ENCODE measurements around the gene HOXA3. TPM values are rescaled to one million over a fixed set of nuclear protein-coding genes. Genes with fewer than 3 reads are reported as not detected.
A peak's percentile ranks its signal among the peaks of the same experiment; 100 is the strongest.

Gene HOXA3
- total RNA-seq, 1 experiment from 2014 or later: 22.6 TPM

DNA sequence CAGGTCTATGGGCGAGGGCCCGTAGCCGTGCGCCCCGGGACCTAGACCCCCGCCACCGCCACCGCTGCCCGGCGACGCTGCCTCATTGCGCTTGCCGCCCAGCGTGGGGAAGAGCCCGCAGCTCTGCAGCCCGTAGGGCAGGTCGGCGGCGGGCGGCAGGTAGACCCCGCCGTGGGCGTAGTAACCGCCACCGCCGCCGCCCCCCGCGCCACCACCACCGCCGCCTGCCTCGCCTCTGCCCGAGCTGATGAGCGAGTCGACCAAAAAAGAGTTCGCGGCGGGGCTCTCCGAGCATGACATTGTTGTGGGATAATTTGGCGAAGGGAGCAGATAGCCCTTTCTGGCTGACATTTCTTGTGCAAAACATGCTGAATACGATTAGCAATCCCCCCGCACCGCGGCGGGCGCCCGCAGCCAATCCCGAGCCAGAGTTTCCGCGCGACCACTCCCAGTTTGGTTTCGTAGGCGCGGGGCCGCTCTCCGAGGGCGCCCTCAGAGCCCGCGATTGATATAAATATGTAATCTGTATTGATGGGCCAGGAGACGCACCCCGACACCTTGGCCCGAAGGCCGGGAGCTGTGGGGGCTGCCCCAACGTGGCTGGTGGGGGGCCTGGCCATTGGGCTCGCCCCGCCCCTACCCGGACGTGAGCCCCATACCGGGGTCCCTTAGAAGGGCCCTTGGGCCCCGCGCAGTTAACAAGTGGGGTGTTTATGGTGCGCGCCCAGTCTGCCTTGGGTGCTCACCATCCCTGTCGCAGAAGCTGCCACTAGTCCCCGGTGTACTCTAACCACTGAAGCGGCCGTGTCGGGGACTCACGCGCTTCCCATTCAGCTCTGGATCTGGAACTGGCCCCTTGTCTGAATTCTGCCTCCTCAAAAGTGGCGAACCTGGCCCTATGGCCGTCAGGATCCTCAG, 21.8 kb upstream of the HOXA3 start, which contains the start of gene HOXA10:
Gene HOXA10, minus strand, starts transcription at position 365 of the 918 bp plus-strand sequence. Its CDS starts 14 bp downstream, at position 351.
- no peaks in the 10 kb centered on the region for H3K36me3 ChIP-seq (ENCODE audit: control insufficient read depth, insufficient read depth, low read length)
- H3K9me3 ChIP-seq: no peaks in the 10 kb centered on the region
- H3K4me3 ChIP-seq (ENCODE audit: low read depth, low read length): peak within 1 kb of the TSS; percentile 64
- Mint-ChIP-seq H3K27me3 (ENCODE audit: insufficient read depth, unreplicated experiment) (no peaks in the 10 kb centered on the region), H3K4me3 (ENCODE audit: unreplicated experiment) (peak within 1 kb of the TSS; percentile 74), H3K9me3 (ENCODE audit: unreplicated experiment) (no peaks in the 10 kb centered on the region), H3K27ac (ENCODE audit: unreplicated experiment) (no peak within 1 kb of the TSS), H3K4me1 (ENCODE audit: low read depth, unreplicated experiment) (peaks cover 11% of the 10 kb centered on the region), H3K36me3 (ENCODE audit: insufficient read depth, unreplicated experiment) (peaks cover 10% of the 10 kb centered on the region)
- TF ChIP-seq, protein P1, sequence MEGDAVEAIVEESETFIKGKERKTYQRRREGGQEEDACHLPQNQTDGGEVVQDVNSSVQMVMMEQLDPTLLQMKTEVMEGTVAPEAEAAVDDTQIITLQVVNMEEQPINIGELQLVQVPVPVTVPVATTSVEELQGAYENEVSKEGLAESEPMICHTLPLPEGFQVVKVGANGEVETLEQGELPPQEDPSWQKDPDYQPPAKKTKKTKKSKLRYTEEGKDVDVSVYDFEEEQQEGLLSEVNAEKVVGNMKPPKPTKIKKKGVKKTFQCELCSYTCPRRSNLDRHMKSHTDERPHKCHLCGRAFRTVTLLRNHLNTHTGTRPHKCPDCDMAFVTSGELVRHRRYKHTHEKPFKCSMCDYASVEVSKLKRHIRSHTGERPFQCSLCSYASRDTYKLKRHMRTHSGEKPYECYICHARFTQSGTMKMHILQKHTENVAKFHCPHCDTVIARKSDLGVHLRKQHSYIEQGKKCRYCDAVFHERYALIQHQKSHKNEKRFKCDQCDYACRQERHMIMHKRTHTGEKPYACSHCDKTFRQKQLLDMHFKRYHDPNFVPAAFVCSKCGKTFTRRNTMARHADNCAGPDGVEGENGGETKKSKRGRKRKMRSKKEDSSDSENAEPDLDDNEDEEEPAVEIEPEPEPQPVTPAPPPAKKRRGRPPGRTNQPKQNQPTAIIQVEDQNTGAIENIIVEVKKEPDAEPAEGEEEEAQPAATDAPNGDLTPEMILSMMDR (IDR thresholded peaks at IDR 0.05; ENCODE audit: insufficient read depth in 1 of 2, low read depth in 1 of 2, low read length in 1 of 2, severe bottlenecking in 1 of 2, unreplicated experiment in 1 of 2): no peak
- intact Hi-C loops (cut with micrococcal nuclease; ENCODE audit: unreplicated experiment): no loop called here
- peak in 1 of 2 experiments; percentile 33 for DNase-seq
- POLR2A ChIA-PET: no interaction called here
- CTCF ChIA-PET: interaction anchor here (1.1 to 1.6 kb wide), 2 partner anchors 17 to 889 kb away, joined by 4 read pairs; partner anchors contain the start of gene HOXA7
- peaks cover 12% of the 10 kb centered on the region for H3K4me1 ChIP-seq
- peaks cover 2% of the 10 kb centered on the region for H3K27me3 ChIP-seq (replicated peaks; ENCODE audit: control insufficient read depth, insufficient read depth, low read length)
- no TSS peak for BruUV-seq (replicated peaks)

DNA sequence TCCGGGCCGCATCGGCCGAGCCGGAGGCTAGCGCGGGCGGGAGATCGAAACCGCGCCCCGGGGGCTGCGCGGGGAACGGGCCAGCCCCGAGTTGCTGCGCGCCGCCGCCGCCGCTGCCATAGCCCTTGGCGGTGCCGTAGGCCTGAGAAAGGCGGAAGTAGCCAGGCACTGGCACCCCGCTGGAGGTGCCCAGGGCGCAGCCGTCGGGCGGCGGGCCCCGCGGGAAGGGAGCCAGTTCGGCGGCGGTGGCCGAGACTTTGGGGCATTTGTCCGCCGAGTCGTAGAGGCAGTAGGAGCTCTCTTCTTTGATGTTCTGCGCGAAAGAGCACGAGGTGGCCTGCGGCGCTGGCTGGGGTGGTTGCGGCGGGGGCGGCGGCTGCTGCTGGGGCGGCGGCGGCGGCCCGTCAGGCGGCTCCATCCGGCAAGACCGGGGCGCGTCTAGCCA, 21.1 kb upstream of the HOXA3 start:
- Histone ChIP-seq H3K4me1 (peaks cover 12% of the 10 kb centered on the region), H3K9me3 (no peaks in the 10 kb centered on the region), H3K27me3 (replicated peaks; ENCODE audit: control insufficient read depth, insufficient read depth, low read length) (peaks cover 2% of the 10 kb centered on the region), H3K36me3 (ENCODE audit: control insufficient read depth, insufficient read depth, low read length) (no peaks in the 10 kb centered on the region), H3K4me3 (ENCODE audit: low read depth, low read length) (peak overlapping the region; percentile 64)
- H3K4me1 Mint-ChIP-seq (ENCODE audit: low read depth, unreplicated experiment): peaks cover 11% of the 10 kb centered on the region
- H3K4me3 Mint-ChIP-seq (ENCODE audit: unreplicated experiment): peak overlapping the region; percentile 74
- H3K9me3 Mint-ChIP-seq (ENCODE audit: unreplicated experiment): no peaks in the 10 kb centered on the region
- H3K27ac Mint-ChIP-seq (ENCODE audit: unreplicated experiment): no peak overlapping the region
- no peaks in the 10 kb centered on the region for H3K27me3 Mint-ChIP-seq (ENCODE audit: insufficient read depth, unreplicated experiment)
- TF ChIP-seq, protein P1 (IDR thresholded peaks at IDR 0.05; ENCODE audit: insufficient read depth in 1 of 2, low read depth in 1 of 2, low read length in 1 of 2, severe bottlenecking in 1 of 2, unreplicated experiment in 1 of 2): no peak
- CTCF ChIA-PET: interaction anchor here (1.1 to 1.6 kb wide), 2 partner anchors 17 to 889 kb away, joined by 4 read pairs; partner anchors contain the start of gene HOXA7
- H3K36me3 Mint-ChIP-seq (ENCODE audit: insufficient read depth, unreplicated experiment): peaks cover 14% of the 10 kb centered on the region
- POLR2A ChIA-PET: no interaction called here
- intact Hi-C loops (cut with micrococcal nuclease; ENCODE audit: unreplicated experiment): no loop called here
- no TSS peak for BruUV-seq (replicated peaks)
- peak; percentile 34 to 62 for DNase-seq

DNA sequence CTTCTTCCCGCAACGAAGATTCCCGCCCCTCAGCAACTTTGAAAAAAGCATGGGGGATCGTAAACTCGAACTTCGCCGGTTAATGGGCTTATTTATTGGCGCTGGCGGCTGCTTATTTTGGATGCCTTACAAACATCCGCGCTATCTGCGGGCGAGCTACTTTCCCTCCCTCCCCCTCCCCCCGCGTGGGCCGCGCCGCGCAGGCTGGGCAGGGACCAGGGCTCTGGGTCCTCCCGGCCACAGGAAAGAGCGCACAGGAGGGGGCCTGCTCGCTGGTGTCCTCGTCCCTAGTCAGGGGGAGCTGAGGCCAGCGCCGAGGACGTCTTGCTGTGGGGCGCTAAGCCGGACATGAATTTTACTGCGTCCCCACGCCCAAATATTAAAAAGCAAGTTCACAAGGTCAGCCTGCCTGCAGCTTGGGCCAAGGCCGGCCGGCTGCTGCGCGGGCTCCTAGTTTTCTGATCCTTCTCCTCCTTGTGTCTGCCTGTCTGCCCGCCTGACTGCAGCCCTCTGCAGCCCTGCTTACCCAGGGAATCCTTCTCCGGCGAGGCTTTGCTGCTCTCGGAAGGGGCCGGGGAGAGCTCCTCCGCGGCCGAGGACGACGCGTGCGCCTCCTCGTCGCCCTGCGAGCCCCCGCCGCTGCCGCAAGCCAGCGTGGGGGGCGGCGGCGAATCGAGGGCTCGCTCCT, 20.6 kb upstream of the HOXA3 start:
- Histone ChIP-seq H3K9me3 (no peaks in the 10 kb centered on the region), H3K4me1 (peaks cover 12% of the 10 kb centered on the region), H3K27me3 (replicated peaks; ENCODE audit: control insufficient read depth, insufficient read depth, low read length) (peaks cover 2% of the 10 kb centered on the region), H3K4me3 (ENCODE audit: low read depth, low read length) (peak overlapping the region; percentile 64), H3K36me3 (ENCODE audit: control insufficient read depth, insufficient read depth, low read length) (no peaks in the 10 kb centered on the region)
- CTCF ChIA-PET: interaction anchor here (1.1 to 1.6 kb wide), 2 partner anchors 16 to 888 kb away, joined by 4 read pairs; partner anchors contain the start of gene HOXA7
- Mint-ChIP-seq H3K27ac (ENCODE audit: unreplicated experiment) (no peak overlapping the region), H3K9me3 (ENCODE audit: unreplicated experiment) (no peaks in the 10 kb centered on the region), H3K36me3 (ENCODE audit: insufficient read depth, unreplicated experiment) (peaks cover 16% of the 10 kb centered on the region), H3K4me1 (ENCODE audit: low read depth, unreplicated experiment) (peaks cover 11% of the 10 kb centered on the region), H3K4me3 (ENCODE audit: unreplicated experiment) (peak overlapping the region; percentile 74), H3K27me3 (ENCODE audit: insufficient read depth, unreplicated experiment) (no peaks in the 10 kb centered on the region)
- intact Hi-C loops (cut with micrococcal nuclease; ENCODE audit: unreplicated experiment): no loop called here
- peak; percentile 48 to 54 for DNase-seq
- TF ChIP-seq, protein P1 (IDR thresholded peaks at IDR 0.05; ENCODE audit: insufficient read depth in 1 of 2, low read depth in 1 of 2, low read length in 1 of 2, severe bottlenecking in 1 of 2, unreplicated experiment in 1 of 2): no peak
- POLR2A ChIA-PET: interaction anchor here (0.5 kb wide), 1 partner anchor 396 kb away, joined by 3 read pairs; no protein-coding TSS in a partner anchor
- BruUV-seq (replicated peaks): no TSS peak
